Stimulated activated naive CD8-positive, alpha-beta T cell treated with anti-CD3 and anti-CD28 coated beads, Interleukin-15, Interleukin-2, amounts not matched to agents 100 ng/mL and 50 ng/mL, for 24 hours (primary cell): ENCODE measurements around the gene SIGLEC10.
"Not testable (repeated sequence)": the region's sequence is repeated elsewhere in the genome, so short reads cannot be mapped to it uniquely, and the experiment has no call there.

Source experiments
- H3K27ac Mint-ChIP-seq: one replicate; pipeline ENCODE4 v1.8.0; 2021; ENCODE audit warnings: mild to moderate bottlenecking, mixed read lengths
- H3K27me3 Mint-ChIP-seq: one replicate; pipeline ENCODE4 v1.8.0; 2021; ENCODE audit warnings: mixed read lengths
- H3K36me3 Mint-ChIP-seq: one replicate; pipeline ENCODE4 v1.8.0; 2021; ENCODE audit warnings: low read depth, mixed read lengths
- H3K4me1 Mint-ChIP-seq: one replicate; pipeline ENCODE4 v1.8.0; 2021; ENCODE audit warnings: low read depth, mixed read lengths
- H3K4me3 Mint-ChIP-seq: one replicate; pipeline ENCODE4 v1.8.0; 2021; ENCODE audit warnings: mild to moderate bottlenecking, mixed read lengths
- H3K9me3 Mint-ChIP-seq: one replicate; pipeline ENCODE4 v1.8.0; 2021; ENCODE audit warnings: mixed read lengths

SIGLEC10 gene

DNA sequence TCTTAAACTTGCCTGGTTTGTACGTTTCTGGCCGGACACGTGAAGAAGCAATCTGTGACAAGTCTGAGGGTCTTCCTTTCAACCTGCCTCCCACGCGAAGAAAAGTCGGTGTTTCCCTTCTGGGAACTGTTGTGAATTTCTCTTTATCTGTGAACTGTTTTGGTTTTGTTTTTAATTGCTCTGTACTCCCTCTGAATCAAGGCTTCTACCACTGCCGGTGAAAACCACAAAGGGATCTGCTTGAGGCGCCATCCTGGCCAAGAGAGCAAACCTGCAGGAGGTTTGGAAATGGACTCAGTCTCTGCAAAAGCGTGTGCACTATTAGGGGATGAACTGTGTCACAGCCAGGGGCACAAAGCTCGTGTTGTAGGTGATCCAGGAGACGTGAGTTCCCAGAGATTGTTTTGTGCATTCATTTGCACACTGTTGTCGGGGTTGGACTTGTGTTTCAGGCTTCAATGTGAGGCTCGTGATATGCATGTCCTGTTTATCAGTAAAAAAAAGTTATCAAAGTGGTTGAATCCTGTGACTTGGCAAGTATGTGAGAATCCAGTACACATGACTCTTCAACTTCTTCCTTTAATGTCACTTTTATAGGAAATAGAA lies 31.1 kb upstream of the SIGLEC10 start:
- H3K36me3 Mint-ChIP-seq, result peaks cover 19% of the 10 kb centered on the region
- peak overlapping the region; percentile 86 for H3K27ac Mint-ChIP-seq
- H3K4me1 Mint-ChIP-seq, result peaks cover 58% of the 10 kb centered on the region
- H3K9me3 Mint-ChIP-seq, result peaks cover 12% of the 10 kb centered on the region
- H3K27me3 Mint-ChIP-seq, result no peaks in the 10 kb centered on the region
- peak overlapping the region; percentile 57 for H3K4me3 Mint-ChIP-seq

- H3K4me3 Mint-ChIP-seq, result peak overlapping the region; percentile 57
- H3K4me1 Mint-ChIP-seq, result peaks cover 63% of the 10 kb centered on the region
- H3K36me3 Mint-ChIP-seq, result peaks cover 19% of the 10 kb centered on the region
- H3K9me3 Mint-ChIP-seq, result peaks cover 14% of the 10 kb centered on the region
- H3K27ac Mint-ChIP-seq, result peak overlapping the region; percentile 86
- no peaks in the 10 kb centered on the region for H3K27me3 Mint-ChIP-seq
Observed at GRCh38 chr19:51448011-51448410, 30.6 kb upstream of the SIGLEC10 start.

GRCh38 chr19:51447510-51447909 lies 30.1 kb upstream of the SIGLEC10 start:
- peaks cover 15% of the 10 kb centered on the region for H3K9me3 Mint-ChIP-seq
- H3K27ac Mint-ChIP-seq, result peak overlapping the region; percentile 86
- H3K4me3 Mint-ChIP-seq, H3K27me3 Mint-ChIP-seq: not testable (repeated sequence)
- peaks cover 19% of the 10 kb centered on the region for H3K36me3 Mint-ChIP-seq
- H3K4me1 Mint-ChIP-seq, result peaks cover 68% of the 10 kb centered on the region

GRCh38 chr19:51441410-51442390 lies 24.3 kb upstream of the SIGLEC10 start:
- Mint-ChIP-seq H3K4me1 (peaks cover 73% of the 10 kb centered on the region), H3K4me3 (peak overlapping the region; percentile 80), H3K27me3 (peaks cover 3% of the 10 kb centered on the region), H3K36me3 (peaks cover 4% of the 10 kb centered on the region), H3K27ac (peak overlapping the region; percentile 100), H3K9me3 (peaks cover 3% of the 10 kb centered on the region)

DNA sequence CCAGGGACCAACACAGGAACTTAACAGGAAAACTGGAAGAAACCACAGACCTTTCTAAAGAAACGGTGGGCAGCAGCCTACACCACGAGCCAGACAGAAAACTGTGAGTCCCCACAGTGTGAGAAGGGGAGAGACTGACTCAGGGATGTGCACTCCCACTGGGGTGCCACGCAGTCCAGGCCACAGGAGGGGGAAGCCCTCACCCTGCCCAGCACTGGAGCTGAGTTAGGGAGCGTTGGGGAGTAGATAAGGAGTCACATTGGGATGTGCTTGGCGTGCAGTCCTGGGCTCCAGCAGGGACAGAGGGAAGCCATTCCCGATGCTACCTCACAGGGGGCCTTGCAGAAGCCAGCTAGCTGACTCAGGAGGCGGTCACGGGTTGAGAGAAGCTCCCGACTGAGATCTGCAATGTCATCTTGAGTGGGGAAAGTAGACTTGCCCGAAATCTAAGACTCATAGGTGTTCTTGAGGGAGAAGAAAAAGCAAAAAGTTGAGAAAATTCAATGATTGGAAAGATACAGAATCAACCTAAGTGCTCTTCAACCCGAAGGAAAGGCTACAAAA lies 23.5 kb upstream of the SIGLEC10 start:
- Mint-ChIP-seq H3K4me3 (peak overlapping the region; percentile 80), H3K9me3 (peaks cover 3% of the 10 kb centered on the region), H3K27me3 (peaks cover 3% of the 10 kb centered on the region), H3K36me3 (no peaks in the 10 kb centered on the region), H3K27ac (peak overlapping the region; percentile 100), H3K4me1 (peaks cover 68% of the 10 kb centered on the region)

DNA sequence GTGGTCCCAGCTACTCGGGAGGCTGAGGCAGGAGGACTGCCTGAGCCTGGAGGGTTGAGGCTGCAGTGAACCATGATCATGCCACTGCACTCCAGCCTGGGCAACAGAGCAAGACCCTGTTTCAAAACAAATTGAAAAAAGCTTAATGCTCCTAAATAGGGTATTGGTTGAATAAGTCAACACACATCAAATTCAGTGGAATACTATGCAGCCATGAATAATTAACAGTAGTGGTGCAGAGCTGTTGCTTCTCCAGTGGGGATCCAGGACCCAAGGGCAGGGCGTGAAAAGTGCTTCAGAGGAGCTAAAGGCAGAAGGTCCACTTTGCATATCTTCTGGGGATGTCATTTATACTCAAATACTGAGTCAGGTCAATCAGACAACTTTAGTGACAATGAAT lies 22.6 kb upstream of the SIGLEC10 start:
- Mint-ChIP-seq H3K36me3 (no peaks in the 10 kb centered on the region), H3K4me1 (peaks cover 61% of the 10 kb centered on the region), H3K4me3 (peak overlapping the region; percentile 80), H3K27me3 (peaks cover 3% of the 10 kb centered on the region), H3K27ac (peak overlapping the region; percentile 100), H3K9me3 (peaks cover 3% of the 10 kb centered on the region)

DNA sequence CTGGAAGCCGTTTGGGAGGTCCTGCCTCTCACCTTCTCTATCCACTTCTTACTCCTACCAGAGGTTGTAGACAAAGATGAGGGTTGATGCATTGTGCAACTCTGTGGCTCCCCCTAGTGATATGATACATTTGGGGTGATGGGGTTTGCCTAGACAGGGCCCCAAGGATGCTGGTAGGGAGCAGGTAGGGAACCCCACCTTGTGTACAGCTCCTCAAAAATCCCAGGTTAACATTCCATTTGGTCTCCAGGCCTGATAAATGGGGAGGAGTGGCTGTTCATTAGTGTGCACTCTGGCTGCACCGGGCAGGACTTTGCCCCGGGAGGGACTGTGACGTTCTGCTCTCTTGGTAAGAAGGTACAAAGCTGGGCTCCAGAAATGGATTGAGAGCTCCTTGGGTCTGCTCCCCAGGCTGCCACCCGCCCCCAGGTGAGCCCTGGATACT lies 21.6 kb upstream of the SIGLEC10 start:
- Mint-ChIP-seq H3K36me3 (no peaks in the 10 kb centered on the region), H3K27me3 (peaks cover 3% of the 10 kb centered on the region), H3K9me3 (peaks cover 3% of the 10 kb centered on the region), H3K27ac (peak overlapping the region; percentile 100), H3K4me3 (no peak overlapping the region), H3K4me1 (peaks cover 61% of the 10 kb centered on the region)

GRCh38 chr19:51434456-51434855 lies 17.0 kb upstream of the SIGLEC10 start:
- Mint-ChIP-seq H3K4me1 (peaks cover 19% of the 10 kb centered on the region), H3K27me3 (peaks cover 3% of the 10 kb centered on the region), H3K9me3 (no peaks in the 10 kb centered on the region), H3K4me3 (no peak overlapping the region), H3K36me3 (no peaks in the 10 kb centered on the region), H3K27ac (no peak overlapping the region)

DNA sequence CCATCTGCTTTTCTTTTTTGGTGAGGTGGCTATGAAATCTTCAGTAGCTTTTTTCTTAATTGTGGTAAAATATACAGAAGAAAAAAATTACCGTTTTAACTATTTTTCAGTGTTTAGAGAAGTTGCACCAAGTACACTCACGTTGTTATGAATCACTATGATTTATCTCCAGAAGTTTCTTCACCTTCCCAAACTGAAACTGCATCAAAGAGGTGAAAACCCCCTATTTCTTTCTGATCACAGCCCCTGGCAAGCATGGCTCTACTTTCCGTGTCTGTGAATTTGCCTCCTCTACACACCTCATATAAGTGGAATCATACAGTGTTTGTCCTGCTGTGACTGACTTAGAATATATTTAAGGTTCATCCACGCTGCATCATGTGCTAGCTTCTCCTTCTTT lies 15.6 kb upstream of the SIGLEC10 start:
- H3K27ac Mint-ChIP-seq, result no peak overlapping the region
- H3K9me3 Mint-ChIP-seq, result no peaks in the 10 kb centered on the region
- H3K36me3 Mint-ChIP-seq, result no peaks in the 10 kb centered on the region
- peaks cover 5% of the 10 kb centered on the region for H3K4me1 Mint-ChIP-seq
- no peak overlapping the region for H3K4me3 Mint-ChIP-seq
- H3K27me3 Mint-ChIP-seq, result peaks cover 4% of the 10 kb centered on the region

- Mint-ChIP-seq H3K4me3 (no peak overlapping the region), H3K27ac (no peak overlapping the region), H3K9me3 (no peaks in the 10 kb centered on the region), H3K36me3 (no peaks in the 10 kb centered on the region), H3K27me3 (peaks cover 4% of the 10 kb centered on the region), H3K4me1 (peaks cover 8% of the 10 kb centered on the region)
Observed at GRCh38 chr19:51431124-51431523, 13.7 kb upstream of the SIGLEC10 start.

DNA sequence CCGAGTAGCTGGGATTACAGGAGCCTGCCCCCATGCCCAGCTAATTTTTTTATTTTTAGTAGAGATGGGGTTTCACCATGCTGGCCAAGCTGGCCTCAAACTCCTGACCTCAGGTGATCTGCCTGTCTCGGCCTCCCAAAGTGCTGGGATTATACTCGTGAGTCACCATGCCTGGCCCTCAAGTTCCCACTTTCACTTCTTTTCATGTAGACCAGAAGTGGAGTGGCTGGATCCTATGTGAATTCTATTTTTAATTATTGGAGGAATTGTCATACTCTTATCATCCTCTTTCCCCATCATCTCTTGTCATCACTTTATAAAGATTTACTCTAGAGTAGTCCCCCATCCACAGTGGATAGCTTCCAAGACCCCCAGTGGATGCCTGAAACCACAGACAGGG lies 12.8 kb upstream of the SIGLEC10 start:
- Mint-ChIP-seq H3K4me3 (no peak overlapping the region), H3K9me3 (no peaks in the 10 kb centered on the region), H3K27me3 (peaks cover 4% of the 10 kb centered on the region), H3K36me3 (no peaks in the 10 kb centered on the region), H3K4me1 (peaks cover 10% of the 10 kb centered on the region), H3K27ac (no peak overlapping the region)

DNA sequence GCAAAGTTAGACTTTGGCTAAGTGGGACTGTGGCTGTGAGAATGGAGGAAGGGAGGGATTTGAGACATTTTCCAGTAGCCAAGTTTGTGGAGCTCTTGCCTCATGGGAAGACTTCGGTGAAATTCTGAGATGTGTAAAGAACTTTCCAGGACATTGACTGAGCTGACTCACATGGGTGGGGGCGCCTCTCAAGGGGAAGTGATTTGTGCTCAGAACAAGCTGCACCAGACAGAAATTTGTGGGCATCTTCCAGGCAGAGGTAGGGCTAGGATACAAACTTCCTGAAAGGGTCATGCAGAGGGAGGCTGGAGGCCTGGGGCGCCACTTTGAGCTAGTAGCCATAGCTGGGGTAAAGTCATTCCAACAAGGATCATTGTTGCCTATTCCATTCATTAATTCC lies 9.8 kb upstream of the SIGLEC10 start:
- H3K9me3 Mint-ChIP-seq, result no peaks in the 10 kb centered on the region
- H3K27ac Mint-ChIP-seq, result peak overlapping the region; percentile 40
- no peak overlapping the region for H3K4me3 Mint-ChIP-seq
- H3K36me3 Mint-ChIP-seq, result no peaks in the 10 kb centered on the region
- peaks cover 6% of the 10 kb centered on the region for H3K4me1 Mint-ChIP-seq
- peaks cover 4% of the 10 kb centered on the region for H3K27me3 Mint-ChIP-seq

- Mint-ChIP-seq H3K4me3 (peak overlapping the region; percentile 9), H3K9me3 (no peaks in the 10 kb centered on the region), H3K4me1 (peaks cover 29% of the 10 kb centered on the region), H3K27ac (no peak overlapping the region), H3K36me3 (no peaks in the 10 kb centered on the region), H3K27me3 (peaks cover 6% of the 10 kb centered on the region)
Observed at GRCh38 chr19:51422053-51422448, 4.6 kb upstream of the SIGLEC10 start.

DNA sequence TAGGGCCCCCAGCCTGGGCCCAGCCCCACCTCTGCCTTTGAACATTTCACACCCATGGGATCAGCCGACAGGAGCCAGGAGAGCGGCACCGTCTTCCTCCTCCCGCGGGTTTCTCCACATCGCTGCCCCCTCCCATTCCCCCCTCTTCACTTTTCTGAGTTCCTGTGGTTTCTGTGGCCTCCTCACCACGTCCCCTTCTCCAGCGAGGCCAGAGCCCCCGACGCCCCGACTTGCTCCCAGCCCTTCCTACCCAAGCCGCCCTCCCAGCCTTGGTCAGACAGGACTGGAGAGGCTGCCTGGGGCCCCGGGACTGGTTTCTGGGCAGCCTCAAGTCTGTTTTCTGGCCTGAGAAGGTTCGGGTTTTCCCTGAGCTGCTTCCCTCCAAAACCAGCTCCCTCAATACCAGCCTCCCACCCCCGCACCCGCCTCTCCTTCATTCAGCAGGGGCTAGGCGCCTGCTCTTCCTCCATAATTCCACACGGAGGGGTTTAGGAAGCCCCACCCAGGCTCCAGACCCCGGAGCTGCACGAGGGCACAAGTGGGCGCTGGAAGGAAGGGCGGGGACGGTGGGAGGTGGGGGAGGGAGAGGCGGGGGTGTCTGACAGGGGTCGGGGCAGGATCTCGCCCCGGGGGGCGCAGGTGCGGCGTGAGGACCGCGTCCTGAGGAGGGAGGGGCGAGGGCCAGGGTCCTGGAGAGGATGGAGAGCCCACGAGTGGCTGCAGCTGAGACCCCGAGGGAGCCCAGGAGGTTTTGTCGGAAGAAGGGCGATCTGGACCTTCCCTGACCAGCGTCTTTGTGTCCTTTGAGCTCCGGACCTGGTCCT lies 4.0 kb upstream of the SIGLEC10 start:
- peak overlapping the region; percentile 9 for H3K4me3 Mint-ChIP-seq
- H3K27me3 Mint-ChIP-seq, result peaks cover 6% of the 10 kb centered on the region
- H3K9me3 Mint-ChIP-seq, result no peaks in the 10 kb centered on the region
- H3K36me3 Mint-ChIP-seq, result no peaks in the 10 kb centered on the region
- peaks cover 34% of the 10 kb centered on the region for H3K4me1 Mint-ChIP-seq
- no peak overlapping the region for H3K27ac Mint-ChIP-seq
